Smooth muscle cell (in vitro differentiated cells): ENCODE results near the gene PTPN3. TPM values are rescaled to one million over a fixed set of nuclear protein-coding genes. Genes with fewer than 3 reads are reported as not detected.

ENCODE experiments used
- DNase-seq: peaks from one replicate; lab custom pipeline; 2025; ENCODE audit not compliant: unreplicated experiment; lab: John Stamatoyannopoulos, UW
- H2AFZ ChIP-seq: fragments of 200-600 bp; sonication (generic); 2 replicates; pipeline ENCODE4 v1.6.0; 2016; ENCODE audit warnings: antibody characterized with exemption, low read depth, mild to moderate bottlenecking
- H3F3A ChIP-seq: fragments of 200-600 bp; sonication (generic); 2 replicates; pipeline ENCODE4 v1.6.0; 2017; ENCODE audit warnings: antibody characterized with exemption, low read depth
- H3K27ac ChIP-seq: fragments of 200-600 bp; sonication (generic); 2 replicates; pipeline ENCODE4 v1.5.1; 2016; ENCODE audit warnings: low read depth, mild to moderate bottlenecking
- H3K27me3 ChIP-seq: fragments of 200-600 bp; sonication (generic); 2 replicates; pipeline ENCODE4 v1.6.1; 2016; ENCODE audit warnings: low read depth, mild to moderate bottlenecking
- H3K36me3 ChIP-seq: fragments of 200-600 bp; sonication (generic); 2 replicates; pipeline ENCODE4 v1.5.1; 2016; ENCODE audit warnings: low read depth
- H3K4me1 ChIP-seq: fragments of 200-600 bp; sonication (generic); 2 replicates; pipeline ENCODE4 v1.5.1; 2016; ENCODE audit warnings: low read depth
- H3K4me2 ChIP-seq: fragments of 200-600 bp; sonication (generic); 2 replicates; pipeline ENCODE4 v1.6.0; 2016; ENCODE audit warnings: mild to moderate bottlenecking
- H3K4me3 ChIP-seq: fragments of 200-600 bp; sonication (generic); 2 replicates; pipeline ENCODE4 v1.5.1; 2016; ENCODE audit warnings: mild to moderate bottlenecking
- H3K79me2 ChIP-seq: fragments of 200-600 bp; sonication (generic); 2 replicates; pipeline ENCODE4 v1.6.0; 2016; ENCODE audit warnings: low read depth, mild to moderate bottlenecking
- H3K9ac ChIP-seq: fragments of 200-600 bp; sonication (generic); 2 replicates; pipeline ENCODE4 v1.6.0; 2016; ENCODE audit warnings: low read depth
- H3K9me3 ChIP-seq: fragments of 200-600 bp; sonication (generic); replicated peaks from 2 replicates; pipeline ENCODE4 v1.5.1; 2016; ENCODE audit warnings: low read depth
- H4K20me1 ChIP-seq: fragments of 200-600 bp; sonication (generic); 2 replicates; pipeline ENCODE4 v1.6.0; 2016; ENCODE audit warnings: low read depth
- WGBS: methylation state at CpG from one replicate; pipeline ENCODE4 v1.1.7; 2016; ENCODE audit warnings: low lambda C conversion rate; 5-methylcytosine and 5-hydroxymethylcytosine counted together
- polyA plus RNA-seq: library from polyadenylated mRNA; unstranded; fragments of >200 nt; fragmentation: Nextera tagmentation; extraction: Ambion mirVana; gene quantifications from 2 replicates; pipeline ENCODE4 v1.2.1, GENCODE V29; 2016
- total RNA-seq: library from RNA; depleted of rRNA; stranded (reverse); fragments of >200 nt; gene quantifications from 2 replicates; pipeline ENCODE4 v1.2.3, GENCODE V29; 2014
- TF ChIP-seq, protein P1 (sequence below): fragments of 200-600 bp; sonication (generic); IDR thresholded peaks from 2 replicates; pipeline ENCODE4 v1.5.1; 2017; ENCODE audit warnings: borderline replicate concordance, mild to moderate bottlenecking, antibody characterized with exemption; ENCODE audit not compliant: insufficient read depth, poor library complexity, severe bottlenecking

The PTPN3 gene
- total and polyA plus RNA-seq, 2 experiments from 2014 or later: 2.2 to 5.5 TPM

DNA sequence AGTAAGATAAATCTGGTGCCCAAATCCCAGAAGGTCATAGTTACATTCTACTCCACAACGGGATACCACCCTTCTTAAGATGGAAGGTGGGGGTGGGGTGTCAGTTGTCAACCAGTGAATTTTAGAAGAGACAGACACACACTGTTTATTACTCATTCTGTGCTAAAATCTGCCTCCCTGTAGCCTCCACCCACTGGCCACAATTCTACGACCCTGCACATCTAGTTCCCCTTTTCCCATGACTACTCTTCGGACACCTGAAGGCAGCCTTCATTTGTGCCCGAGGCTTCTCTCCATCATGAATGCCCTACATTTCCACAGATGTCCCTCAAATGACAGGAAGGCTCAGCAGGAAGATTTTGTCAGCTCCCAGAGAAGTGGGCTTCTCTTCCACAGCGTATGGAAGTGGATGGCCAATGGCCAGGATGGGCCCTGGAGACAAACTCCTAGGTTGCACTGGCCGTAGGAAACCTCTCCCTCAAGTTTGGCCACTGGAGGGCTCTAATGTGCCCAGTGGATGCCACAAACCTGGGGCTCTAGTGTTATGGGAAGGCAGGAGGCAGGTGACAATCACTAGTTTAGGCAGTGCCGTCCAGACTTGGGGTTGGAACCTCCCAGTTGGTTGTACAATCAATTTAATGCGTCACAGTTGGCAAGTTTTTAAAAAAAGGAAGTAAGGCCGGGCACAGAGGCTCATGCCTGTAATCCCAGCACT, 46.6 kb downstream of the PTPN3 start:
- TF ChIP-seq, protein P1, sequence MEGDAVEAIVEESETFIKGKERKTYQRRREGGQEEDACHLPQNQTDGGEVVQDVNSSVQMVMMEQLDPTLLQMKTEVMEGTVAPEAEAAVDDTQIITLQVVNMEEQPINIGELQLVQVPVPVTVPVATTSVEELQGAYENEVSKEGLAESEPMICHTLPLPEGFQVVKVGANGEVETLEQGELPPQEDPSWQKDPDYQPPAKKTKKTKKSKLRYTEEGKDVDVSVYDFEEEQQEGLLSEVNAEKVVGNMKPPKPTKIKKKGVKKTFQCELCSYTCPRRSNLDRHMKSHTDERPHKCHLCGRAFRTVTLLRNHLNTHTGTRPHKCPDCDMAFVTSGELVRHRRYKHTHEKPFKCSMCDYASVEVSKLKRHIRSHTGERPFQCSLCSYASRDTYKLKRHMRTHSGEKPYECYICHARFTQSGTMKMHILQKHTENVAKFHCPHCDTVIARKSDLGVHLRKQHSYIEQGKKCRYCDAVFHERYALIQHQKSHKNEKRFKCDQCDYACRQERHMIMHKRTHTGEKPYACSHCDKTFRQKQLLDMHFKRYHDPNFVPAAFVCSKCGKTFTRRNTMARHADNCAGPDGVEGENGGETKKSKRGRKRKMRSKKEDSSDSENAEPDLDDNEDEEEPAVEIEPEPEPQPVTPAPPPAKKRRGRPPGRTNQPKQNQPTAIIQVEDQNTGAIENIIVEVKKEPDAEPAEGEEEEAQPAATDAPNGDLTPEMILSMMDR: no peak
- no peaks in the 10 kb centered on the region for H3K36me3 ChIP-seq
- no peaks in the 10 kb centered on the region for H3K9me3 ChIP-seq
- no peak for DNase-seq
- H3K4me1 ChIP-seq: peaks cover 6% of the 10 kb centered on the region
- 89% methylated on average over 9 of the region's 9 CpGs for WGBS
- H3K27me3 ChIP-seq: no peaks in the 10 kb centered on the region
- no peak overlapping the region for H3K4me2 ChIP-seq
- H3K4me3 ChIP-seq: no peak overlapping the region
- no peak overlapping the region for H2AFZ ChIP-seq
- H3F3A ChIP-seq: peaks cover 16% of the 10 kb centered on the region
- no peak overlapping the region for H3K27ac ChIP-seq
- H4K20me1 ChIP-seq: no peaks in the 10 kb centered on the region
- H3K9ac ChIP-seq: no peak overlapping the region
- no peaks in the 10 kb centered on the region for H3K79me2 ChIP-seq

DNA sequence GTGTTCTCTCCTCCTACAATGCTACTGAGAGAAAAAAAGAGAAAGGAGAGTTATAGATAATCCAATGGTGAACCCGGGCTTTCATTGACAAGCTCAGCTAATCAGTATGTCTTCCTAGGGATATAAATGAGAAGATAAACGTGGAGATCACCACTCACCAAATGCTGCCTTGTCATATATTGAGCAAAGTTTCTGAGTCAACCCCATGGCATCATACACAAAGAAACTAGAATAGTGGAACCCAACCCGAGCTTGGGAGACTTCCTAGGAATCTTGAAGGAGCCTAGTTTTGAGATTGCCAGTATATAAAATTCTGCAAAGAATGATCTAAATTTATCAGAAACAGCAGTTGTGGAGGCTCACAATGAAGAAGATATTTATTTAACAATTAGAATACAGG, 47.8 kb downstream of the PTPN3 start:
- Histone ChIP-seq H3K27ac (no peak overlapping the region), H3K36me3 (no peaks in the 10 kb centered on the region), H3K4me1 (peaks cover 6% of the 10 kb centered on the region), H3K9ac (no peak overlapping the region), H3F3A (peaks cover 16% of the 10 kb centered on the region), H3K27me3 (no peaks in the 10 kb centered on the region), H4K20me1 (no peaks in the 10 kb centered on the region), H3K79me2 (no peaks in the 10 kb centered on the region), H3K9me3 (no peaks in the 10 kb centered on the region), H2AFZ (no peak overlapping the region), H3K4me2 (no peak overlapping the region), H3K4me3 (no peak overlapping the region)
- WGBS: 78% methylated on average over 3 of the region's 3 CpGs
- TF ChIP-seq, protein P1: no peak
- DNase-seq: no peak

DNA sequence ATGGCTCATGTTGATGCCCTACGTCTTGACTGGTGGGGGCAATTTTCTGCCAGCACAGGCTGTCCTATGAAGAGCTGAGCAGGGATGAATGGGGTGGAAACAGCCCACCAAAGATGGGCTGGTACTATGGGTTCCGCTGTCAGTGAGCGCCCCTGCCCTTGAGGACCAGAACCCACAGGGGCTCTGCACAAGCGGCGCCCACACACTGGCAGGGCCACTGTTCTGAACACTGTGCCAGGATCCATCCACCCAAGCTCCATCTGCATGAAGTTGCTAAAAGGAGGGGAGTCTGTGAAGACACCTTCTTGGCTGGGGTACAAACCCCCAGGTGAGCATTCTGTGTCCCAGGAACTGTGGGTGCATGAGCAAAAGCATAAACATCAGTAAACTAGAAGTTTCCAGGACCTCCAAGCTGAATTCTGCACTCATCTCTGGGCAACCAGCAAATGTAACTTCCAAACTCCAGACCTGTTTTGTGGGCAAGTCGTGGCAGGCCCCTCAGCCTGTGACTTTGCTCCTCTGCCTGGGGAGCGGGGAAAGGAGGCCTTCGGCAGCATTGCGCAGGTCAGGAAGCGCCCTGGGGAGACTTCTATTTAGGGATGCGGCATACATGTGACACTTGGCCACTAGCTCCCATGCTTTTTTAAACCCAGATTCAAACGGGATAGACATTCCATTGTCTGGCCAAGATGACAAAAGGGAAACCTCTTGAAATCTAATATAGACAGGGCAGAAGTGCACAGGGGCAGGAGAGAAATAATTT, 48.9 kb downstream of the PTPN3 start:
- peaks cover 16% of the 10 kb centered on the region for H3F3A ChIP-seq
- H3K4me3 ChIP-seq: no peak overlapping the region
- WGBS: 87% methylated on average over 12 of the region's 12 CpGs

More for the DNA sequence above, 48.9 kb downstream of the PTPN3 start:
- no peak overlapping the region for H3K4me2 ChIP-seq
- H3K36me3 ChIP-seq: no peaks in the 10 kb centered on the region
- no peak for DNase-seq
- no peaks in the 10 kb centered on the region for H3K27me3 ChIP-seq
- H4K20me1 ChIP-seq: no peaks in the 10 kb centered on the region
- TF ChIP-seq, protein P1: no peak
- no peak overlapping the region for H3K9ac ChIP-seq
- peak overlapping the region; percentile 56 for H3K27ac ChIP-seq
- no peaks in the 10 kb centered on the region for H3K79me2 ChIP-seq
- no peaks in the 10 kb centered on the region for H3K9me3 ChIP-seq
- H2AFZ ChIP-seq: no peak overlapping the region
- peaks cover 6% of the 10 kb centered on the region for H3K4me1 ChIP-seq
